Measurements from ENCODE around the gene GRM8.

- TF ChIP-seq YY1 (IDR thresholded peaks at IDR 0.05; ENCODE audit: insufficient read depth, insufficient read length) (no peak), ZNF274 (IDR thresholded peaks at IDR 0.05; ENCODE audit: low read depth, low read length) (no peak), SUZ12 (IDR thresholded peaks at IDR 0.05; ENCODE audit: extremely low read depth, insufficient read depth, insufficient read length) (no peak)
Observed at GRCh38 chr7:126533715-126534114, 719.0 kb downstream of the GRM8 start.
